Glutamatergic neuron (in vitro differentiated cells): ENCODE measurements around the gene PRR5L. TPM values are rescaled to one million over a fixed set of nuclear protein-coding genes. Genes with fewer than 3 reads are reported as not detected.

Experiments used
- DNase-seq: peaks from one replicate; pipeline ENCODE4 v3.0.0; 2022
- H3K27ac Mint-ChIP-seq: one replicate; pipeline ENCODE4 v1.8.0; 2020; ENCODE audit warnings: mild to moderate bottlenecking, mixed read lengths, inconsistent platforms; ENCODE audit not compliant: unreplicated experiment
- H3K27me3 Mint-ChIP-seq: one replicate; pipeline ENCODE4 v1.8.0; 2020; ENCODE audit warnings: mild to moderate bottlenecking, moderate library complexity, mixed read lengths, inconsistent platforms; ENCODE audit not compliant: unreplicated experiment
- H3K36me3 Mint-ChIP-seq: one replicate; pipeline ENCODE4 v1.8.0; 2020; ENCODE audit warnings: mild to moderate bottlenecking, mixed read lengths, inconsistent platforms; ENCODE audit not compliant: unreplicated experiment
- H3K4me1 Mint-ChIP-seq: one replicate; pipeline ENCODE4 v1.8.0; 2020; ENCODE audit warnings: mild to moderate bottlenecking, low read depth, mixed read lengths, inconsistent platforms; ENCODE audit not compliant: unreplicated experiment
- H3K4me3 Mint-ChIP-seq: one replicate; pipeline ENCODE4 v1.8.0; 2020; ENCODE audit warnings: mild to moderate bottlenecking, mixed read lengths, inconsistent platforms; ENCODE audit not compliant: unreplicated experiment
- H3K9me3 Mint-ChIP-seq: one replicate; pipeline ENCODE4 v1.8.0; 2020; ENCODE audit warnings: mild to moderate bottlenecking, moderate library complexity, mixed read lengths, inconsistent platforms; ENCODE audit not compliant: unreplicated experiment
- CTCF ChIP-seq: fragments of 200-600 bp; sonication (generic); IDR thresholded peaks from one replicate; pipeline ENCODE4 v1.5.0; 2021; ENCODE audit not compliant: partially characterized antibody, unreplicated experiment
- total RNA-seq: library from RNA; stranded (reverse); fragmentation: NEBNext Ultra II Directional; extraction: Animal tissue kit (Norgen Biotek cat#: 25700); gene quantifications from one replicate; pipeline ENCODE4 v1.2.1, GENCODE V29; 2021; ENCODE audit not compliant: unreplicated experiment

The PRR5L gene
- total RNA-seq, 1 donor from 2014 or later = 1.6 TPM

- Mint-ChIP-seq H3K27me3 (no peaks in the 10 kb centered on the region), H3K36me3 (no peaks in the 10 kb centered on the region), H3K27ac (no peak overlapping the region), H3K9me3 (peaks cover 5% of the 10 kb centered on the region), H3K4me1 (no peaks in the 10 kb centered on the region), H3K4me3 (no peak overlapping the region)
- no peak for TF ChIP-seq CTCF
- DNase-seq = no peak
Observed at GRCh38 chr11:36438126-36438525, 142.0 kb downstream of the PRR5L start.

GRCh38 chr11:36441610-36442208 lies 145.6 kb downstream of the PRR5L start:
- H3K27ac Mint-ChIP-seq = no peak overlapping the region
- peaks cover 2% of the 10 kb centered on the region for H3K27me3 Mint-ChIP-seq
- H3K9me3 Mint-ChIP-seq = peaks cover 5% of the 10 kb centered on the region
- H3K36me3 Mint-ChIP-seq = no peaks in the 10 kb centered on the region
- no peaks in the 10 kb centered on the region for H3K4me1 Mint-ChIP-seq
- TF ChIP-seq CTCF = no peak
- no peak for DNase-seq
- no peak overlapping the region for H3K4me3 Mint-ChIP-seq

GRCh38 chr11:36443661-36444060 lies 147.6 kb downstream of the PRR5L start:
- peaks cover 2% of the 10 kb centered on the region for H3K27me3 Mint-ChIP-seq
- no peak for DNase-seq
- H3K27ac Mint-ChIP-seq = no peak overlapping the region
- no peaks in the 10 kb centered on the region for H3K36me3 Mint-ChIP-seq
- no peaks in the 10 kb centered on the region for H3K4me1 Mint-ChIP-seq
- no peak overlapping the region for H3K4me3 Mint-ChIP-seq
- no peak for TF ChIP-seq CTCF
- peaks cover 5% of the 10 kb centered on the region for H3K9me3 Mint-ChIP-seq

GRCh38 chr11:36446135-36446534 lies 150.0 kb downstream of the PRR5L start:
- Mint-ChIP-seq H3K27ac (no peak overlapping the region), H3K4me1 (no peaks in the 10 kb centered on the region), H3K27me3 (peaks cover 6% of the 10 kb centered on the region), H3K36me3 (no peaks in the 10 kb centered on the region), H3K4me3 (no peak overlapping the region), H3K9me3 (peaks cover 2% of the 10 kb centered on the region)
- TF ChIP-seq CTCF = no peak
- DNase-seq = no peak

GRCh38 chr11:36447514-36447913 lies 151.4 kb downstream of the PRR5L start:
- Mint-ChIP-seq H3K4me1 (no peaks in the 10 kb centered on the region), H3K4me3 (no peak overlapping the region), H3K27me3 (peaks cover 6% of the 10 kb centered on the region), H3K9me3 (peaks cover 6% of the 10 kb centered on the region), H3K36me3 (no peaks in the 10 kb centered on the region), H3K27ac (no peak overlapping the region)
- no peak for TF ChIP-seq CTCF
- no peak for DNase-seq
